Adipose tissue (tissue), 3 donors: ENCODE measurements around the gene OR8S1. TPM values are rescaled to one million over a fixed set of nuclear protein-coding genes. Genes with fewer than 3 reads are reported as not detected.
"Not testable (repeated sequence)": the region's sequence is repeated elsewhere in the genome, so short reads cannot be mapped to it uniquely, and the experiment has no call there.

Experiments used
- H3K27ac ChIP-seq: one replicate; pipeline ENCODE4 v1.5.1; 2013; ENCODE audit warnings: low read depth, low read length
- WGBS, 3 donors: extraction: QIAGEN DNeasy Blood & Tissue Kit; methylation state at CpG; one replicate each; pipeline ENCODE4 v1.1.7; 2013; 5-methylcytosine and 5-hydroxymethylcytosine counted together
- polyA plus RNA-seq, 3 donors: library from polyadenylated mRNA; stranded (reverse); fragments of 200-250 nt; gene quantifications; one replicate each; pipeline ENCODE4 v1.2.3, GENCODE V29; 2013
- donor health status: healthy with polysubstance abuse.
- donor health status: Bipolar disorder and iron deficiency.
- donor health status: healthy.

OR8S1 gene, protein sequence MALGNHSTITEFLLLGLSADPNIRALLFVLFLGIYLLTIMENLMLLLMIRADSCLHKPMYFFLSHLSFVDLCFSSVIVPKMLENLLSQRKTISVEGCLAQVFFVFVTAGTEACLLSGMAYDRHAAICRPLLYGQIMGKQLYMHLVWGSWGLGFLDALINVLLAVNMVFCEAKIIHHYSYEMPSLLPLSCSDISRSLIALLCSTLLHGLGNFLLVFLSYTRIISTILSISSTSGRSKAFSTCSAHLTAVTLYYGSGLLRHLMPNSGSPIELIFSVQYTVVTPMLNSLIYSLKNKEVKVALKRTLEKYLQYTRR
- not detected for polyA plus RNA-seq

DNA sequence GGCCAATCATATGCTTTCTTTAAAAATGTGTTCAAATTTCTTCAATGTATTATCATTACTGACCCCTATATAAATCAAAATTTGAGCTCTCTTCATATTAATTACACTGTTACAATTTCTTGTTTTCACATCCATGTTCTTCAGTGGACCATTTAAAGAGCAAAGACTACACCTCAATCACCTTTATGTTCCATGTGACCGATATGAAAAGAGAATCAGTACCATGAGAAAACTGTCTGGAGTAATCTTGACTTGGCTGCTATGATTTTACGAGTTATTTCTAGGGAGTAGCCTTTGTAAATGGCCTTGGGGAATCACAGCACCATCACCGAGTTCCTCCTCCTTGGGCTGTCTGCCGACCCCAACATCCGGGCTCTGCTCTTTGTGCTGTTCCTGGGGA lies at the start of gene OR8S1:
TSS of gene OR8S1 (plus strand) at position 301 of the 400 bp plus-strand sequence. CDS start at position 301, 0 bp downstream.
- 77 to 83% (median 82%) methylated on average over 5 of the region's 5 CpGs for WGBS, 3 donors
- H3K27ac ChIP-seq, result no peak within 1 kb of the TSS

DNA sequence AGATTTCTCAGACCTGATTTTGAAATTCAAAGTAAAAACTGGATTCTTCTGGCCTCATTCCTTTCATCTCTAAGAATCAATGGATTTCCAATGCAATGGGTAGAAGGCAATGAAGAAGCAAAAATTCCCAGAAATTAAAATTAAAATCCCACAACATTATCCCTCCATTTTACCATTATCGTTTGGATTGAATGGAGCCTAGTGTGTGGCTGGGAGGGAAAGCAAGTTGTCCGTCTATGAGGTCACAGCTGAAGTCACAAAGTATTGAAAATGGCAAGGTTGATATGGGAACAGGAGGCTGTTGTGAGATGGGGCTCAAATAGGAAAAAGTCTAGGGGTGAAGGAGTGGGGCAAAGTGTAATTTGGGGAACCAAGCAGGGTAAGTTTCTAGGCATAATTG lies 43.2 kb upstream of the OR8S1 start, which contains the start of gene C12orf54:
TSS of gene C12orf54 (plus strand) at position 301 of the 400 bp plus-strand sequence. CDS start 799 bp downstream, outside the sequence.
- WGBS, 3 donors, result 91 to 93% (median 92%) methylated on average over 2 of the region's 2 CpGs
- H3K27ac ChIP-seq, result no peak within 1 kb of the TSS

DNA sequence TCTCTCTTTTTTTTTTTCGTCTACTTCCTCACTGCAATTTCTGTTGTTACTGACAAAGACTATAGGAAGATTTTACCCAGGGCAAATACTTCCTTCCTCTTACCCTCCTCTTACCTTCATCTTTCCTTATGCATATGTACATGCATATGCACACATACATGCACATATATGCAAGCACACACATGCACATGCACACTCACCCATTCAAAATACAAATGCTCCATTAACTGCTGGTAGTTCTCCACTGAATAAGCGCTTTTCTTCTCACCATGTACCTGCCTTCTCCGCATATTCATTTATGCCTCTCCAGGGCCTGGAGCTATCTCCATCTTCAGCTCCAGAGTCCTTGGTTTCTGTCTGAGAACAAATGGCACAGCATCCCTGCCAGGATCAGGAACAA lies 42.5 kb upstream of the OR8S1 start:
- WGBS, 3 donors, result 65 to 94% (median 79%) methylated on average over 3 of the region's 3 CpGs
- no peak overlapping the region for H3K27ac ChIP-seq

DNA sequence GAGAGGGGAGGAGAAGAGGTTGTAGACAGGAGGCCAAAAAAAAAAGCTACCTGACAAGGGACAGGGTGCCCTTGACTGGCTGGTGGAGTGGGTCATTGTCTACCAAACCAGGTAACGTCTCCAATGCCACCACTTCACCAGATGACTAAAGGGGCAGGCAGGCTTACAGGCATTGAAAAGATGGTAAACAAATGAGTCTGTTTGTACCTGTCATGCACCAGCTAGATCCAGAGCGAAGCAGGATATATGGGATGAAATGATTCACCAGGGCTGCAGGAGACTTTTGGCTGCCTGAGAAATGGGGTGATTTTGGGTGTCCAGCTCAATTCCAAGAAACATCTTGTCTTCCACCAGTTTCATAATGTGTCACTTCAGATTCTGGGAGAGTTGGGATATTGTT lies 39.2 kb upstream of the OR8S1 start:
- WGBS, 3 donors, result 69 to 88% (median 86%) methylated on average over 2 of the region's 2 CpGs

DNA sequence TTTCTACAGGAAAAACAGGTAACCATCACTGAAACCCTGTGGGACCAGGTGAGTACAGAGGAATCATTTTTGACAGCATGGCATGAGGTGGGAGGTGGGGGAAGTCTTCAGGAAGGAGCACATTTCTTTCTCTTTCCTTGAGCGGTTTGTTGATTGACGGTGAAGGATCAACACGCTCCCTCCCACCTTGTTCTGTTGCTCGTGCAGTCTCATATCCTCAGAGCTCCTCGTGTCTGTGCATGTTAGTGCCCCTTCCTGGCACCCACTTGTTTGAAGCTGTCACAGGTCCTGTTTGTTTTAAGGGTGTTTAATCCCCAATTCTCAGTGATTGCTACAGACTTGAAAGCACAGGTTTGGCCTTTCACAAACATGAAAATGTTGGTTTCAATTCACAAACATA lies 38.8 kb upstream of the OR8S1 start:
- WGBS, 3 donors, result 51 to 69% (median 68%) methylated on average over 5 of the region's 5 CpGs
- no peak overlapping the region for H3K27ac ChIP-seq

More for the DNA sequence above, 39.2 kb upstream of the OR8S1 start:
- H3K27ac ChIP-seq, result no peak overlapping the region

DNA sequence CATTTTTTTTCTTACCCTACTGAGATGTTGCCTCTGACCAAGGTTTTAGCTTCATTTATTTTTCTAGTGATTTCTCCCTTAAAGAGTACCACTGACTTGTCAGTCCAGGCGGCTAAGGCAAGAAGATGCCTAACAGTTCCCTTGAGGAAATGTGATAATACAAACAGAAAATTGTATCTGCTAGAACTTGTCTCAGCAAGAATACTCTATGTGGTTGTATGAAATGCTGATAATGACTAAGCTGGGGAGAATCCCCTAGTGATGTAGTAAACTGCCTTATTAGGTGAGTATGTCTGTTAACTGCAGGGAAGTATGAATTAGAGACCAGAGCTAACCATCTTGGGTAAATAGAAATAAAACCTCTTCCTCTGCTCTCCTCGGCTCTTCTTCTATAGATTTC lies 36.4 kb upstream of the OR8S1 start:
- 61 to 79% (median 74%) methylated on average over 2 of the region's 2 CpGs for WGBS, 3 donors
- no peak overlapping the region for H3K27ac ChIP-seq

DNA sequence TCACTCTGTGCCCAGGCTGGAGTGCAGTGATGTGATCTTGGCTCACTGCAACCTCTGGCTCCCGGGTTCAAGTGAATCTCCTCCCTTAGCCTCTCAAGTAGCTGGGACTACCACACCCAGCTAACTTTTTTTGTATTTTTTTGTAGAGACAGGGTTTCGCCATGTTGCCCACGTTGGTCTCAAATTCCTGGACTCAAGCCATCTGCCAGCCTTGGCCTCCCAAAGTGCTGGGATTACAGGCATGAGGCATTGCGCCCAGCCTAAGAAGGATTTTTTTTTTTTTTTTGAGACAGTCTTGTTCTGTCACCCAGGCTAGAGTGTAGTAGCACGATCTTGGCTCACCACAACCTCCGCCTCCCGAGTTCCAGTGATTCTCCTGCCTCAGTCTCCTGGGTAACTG lies 36.0 kb upstream of the OR8S1 start:
- not testable (repeated sequence) for H3K27ac ChIP-seq
- WGBS, 3 donors, result 81 to 89% (median 86%) methylated on average over 7 of the region's 7 CpGs

DNA sequence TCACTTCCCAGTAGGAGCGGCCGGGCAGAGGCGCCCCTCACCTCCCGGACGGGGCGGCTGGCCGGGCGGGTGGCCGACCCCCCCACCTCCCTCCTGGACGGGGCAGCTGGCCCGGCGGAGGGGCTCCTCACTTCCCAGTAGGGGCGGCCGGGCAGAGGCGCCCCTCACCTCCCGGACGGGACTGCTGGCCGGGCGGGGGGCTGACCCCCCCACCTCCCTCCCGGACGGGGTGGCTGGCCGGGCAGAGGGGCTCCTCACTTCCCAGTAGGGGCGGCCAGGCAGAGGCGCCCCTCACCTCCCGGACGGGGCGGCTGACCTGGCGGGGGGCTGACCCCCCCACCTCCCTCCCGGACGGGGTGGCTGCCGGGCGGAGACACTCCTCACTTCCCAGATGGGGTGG lies 25.2 kb upstream of the OR8S1 start:
- WGBS, 3 donors, result 94 to 96% (median 96%) methylated on average over 16 to 26 of the region's 32 CpGs
- H3K27ac ChIP-seq, result not testable (repeated sequence)

DNA sequence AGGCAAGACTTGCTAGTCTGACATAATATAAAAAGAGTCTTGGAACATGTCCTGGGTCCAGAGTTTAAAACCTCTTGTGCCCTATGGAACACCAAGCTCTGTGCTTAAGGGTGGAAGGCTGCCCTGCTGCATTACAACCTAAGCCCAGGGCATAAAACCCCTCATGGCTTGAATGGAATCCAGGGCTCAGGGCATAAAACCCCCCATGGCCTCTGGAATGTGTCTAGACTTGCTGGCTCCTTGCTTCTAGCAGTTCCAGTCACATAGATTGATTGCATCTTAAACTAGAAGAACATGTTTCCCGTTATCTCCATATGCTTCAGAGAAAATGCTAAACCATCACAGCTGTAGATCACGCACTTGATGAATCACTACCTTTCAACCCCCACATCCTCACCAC lies 18.6 kb upstream of the OR8S1 start:
- 32 to 75% (median 61%) methylated on average over 2 of the region's 2 CpGs for WGBS, 3 donors

DNA sequence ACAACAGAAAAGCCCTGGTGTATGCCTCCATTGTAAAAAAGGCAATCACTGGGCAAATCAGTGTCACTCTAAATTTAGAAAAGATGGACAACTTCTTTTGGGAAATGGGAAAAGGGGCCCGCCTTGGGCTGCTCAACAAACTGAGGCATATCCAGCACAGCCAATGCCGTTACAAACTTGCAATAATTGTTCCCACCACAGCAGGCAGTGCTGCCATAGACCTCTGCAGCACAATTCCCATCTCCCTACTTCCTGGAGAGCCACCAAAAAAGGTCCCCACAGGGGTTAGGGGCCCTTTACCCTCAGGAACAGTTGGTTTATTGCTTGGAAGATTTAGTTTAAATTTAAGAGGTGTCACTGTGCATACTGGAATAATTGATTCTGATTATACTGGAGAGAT lies 16.4 kb upstream of the OR8S1 start:
- WGBS, 3 donors, result 56 to 78% (median 76%) methylated on average over 2 of the region's 2 CpGs
- no peak overlapping the region for H3K27ac ChIP-seq

More for the DNA sequence above, 18.6 kb upstream of the OR8S1 start:
- H3K27ac ChIP-seq, result not testable (repeated sequence)

DNA sequence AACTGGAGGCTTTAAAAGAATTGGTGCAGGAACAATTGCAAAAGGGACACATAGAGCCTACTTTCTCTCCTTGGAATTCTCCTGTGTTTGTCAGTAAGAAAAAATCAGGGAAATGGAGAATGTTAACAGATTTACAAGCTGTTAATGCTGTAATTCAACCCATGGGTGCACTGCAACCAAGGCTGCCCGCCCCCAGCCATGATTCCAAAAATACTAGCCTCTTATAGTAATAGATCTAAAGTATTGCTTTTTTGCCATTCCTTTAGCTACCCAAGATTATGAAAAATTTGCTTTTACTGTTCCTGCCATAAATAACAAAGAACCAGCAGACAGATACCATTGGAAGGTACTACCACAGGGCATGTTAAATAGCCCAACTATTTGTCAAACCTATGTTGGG lies 15.3 kb upstream of the OR8S1 start:
- 40 to 50% (median 42%) methylated on average over 1 of the region's 1 CpG for WGBS, 3 donors
- no peak overlapping the region for H3K27ac ChIP-seq

DNA sequence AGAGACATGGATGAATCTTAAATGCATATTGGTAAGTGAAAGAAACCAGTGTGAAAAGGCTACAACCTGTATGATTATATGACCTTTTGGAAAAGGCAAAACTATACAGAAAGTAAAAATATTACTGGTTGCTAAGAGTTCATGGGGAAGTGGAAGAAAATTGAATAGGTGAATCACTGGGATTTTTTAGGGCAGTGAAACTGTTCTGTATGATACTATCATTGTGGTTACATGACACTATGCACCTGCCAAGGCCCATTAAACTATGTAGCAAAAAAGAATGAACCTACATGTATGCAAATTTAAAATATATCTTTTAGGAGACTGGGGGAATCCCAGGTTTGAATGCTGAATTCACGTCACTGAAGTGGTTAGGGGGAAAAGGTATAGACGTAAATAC lies 12.6 kb upstream of the OR8S1 start:
- 61 to 80% (median 66%) methylated on average over 2 of the region's 2 CpGs for WGBS, 3 donors
- H3K27ac ChIP-seq, result no peak overlapping the region

DNA sequence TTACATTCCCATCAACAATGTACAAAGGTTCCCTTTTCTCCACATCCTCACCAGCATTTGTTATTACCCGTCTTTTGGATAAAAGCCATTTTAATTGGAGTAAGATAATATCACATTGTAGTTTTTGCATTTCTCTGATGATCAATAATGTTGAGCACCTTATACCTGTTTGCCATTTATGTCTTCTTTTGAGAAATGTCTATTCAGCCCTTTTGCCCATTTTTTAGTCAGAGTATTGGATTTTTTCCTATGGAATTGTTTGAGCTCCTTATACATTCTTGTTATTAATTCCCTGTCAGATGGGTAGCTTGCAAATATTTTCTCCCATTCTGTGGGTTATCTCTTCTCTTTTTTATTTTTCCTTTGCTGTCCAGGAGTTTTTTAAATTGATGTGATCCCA lies 10.7 kb upstream of the OR8S1 start:
- 82 to 88% (median 87%) methylated on average over 1 of the region's 1 CpG for WGBS, 3 donors
- H3K27ac ChIP-seq, result no peak overlapping the region

DNA sequence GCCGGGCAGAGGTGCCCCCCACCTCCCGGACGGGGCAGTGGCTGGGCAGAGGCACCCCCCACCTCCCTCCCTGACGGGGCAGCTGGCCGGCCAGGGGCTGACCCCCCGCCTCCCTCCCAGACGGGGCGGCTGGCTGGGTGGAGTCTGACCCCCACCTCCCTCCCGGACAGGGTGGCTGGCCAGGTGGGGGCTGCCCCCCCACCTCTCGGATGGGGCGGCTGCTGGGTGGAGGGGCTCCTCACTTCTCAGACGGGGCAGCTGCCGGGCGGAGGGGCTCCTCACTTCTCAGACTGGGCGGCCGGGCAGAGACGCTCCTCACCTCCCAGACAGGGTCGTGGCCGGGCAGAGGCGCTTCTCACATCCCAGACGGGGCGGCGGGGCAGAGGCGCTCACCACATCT lies 5.1 kb upstream of the OR8S1 start:
- H3K27ac ChIP-seq, result not testable (repeated sequence)
- WGBS, 3 donors, result 84 to 92% (median 90%) methylated on average over 16 to 24 of the region's 24 CpGs

DNA sequence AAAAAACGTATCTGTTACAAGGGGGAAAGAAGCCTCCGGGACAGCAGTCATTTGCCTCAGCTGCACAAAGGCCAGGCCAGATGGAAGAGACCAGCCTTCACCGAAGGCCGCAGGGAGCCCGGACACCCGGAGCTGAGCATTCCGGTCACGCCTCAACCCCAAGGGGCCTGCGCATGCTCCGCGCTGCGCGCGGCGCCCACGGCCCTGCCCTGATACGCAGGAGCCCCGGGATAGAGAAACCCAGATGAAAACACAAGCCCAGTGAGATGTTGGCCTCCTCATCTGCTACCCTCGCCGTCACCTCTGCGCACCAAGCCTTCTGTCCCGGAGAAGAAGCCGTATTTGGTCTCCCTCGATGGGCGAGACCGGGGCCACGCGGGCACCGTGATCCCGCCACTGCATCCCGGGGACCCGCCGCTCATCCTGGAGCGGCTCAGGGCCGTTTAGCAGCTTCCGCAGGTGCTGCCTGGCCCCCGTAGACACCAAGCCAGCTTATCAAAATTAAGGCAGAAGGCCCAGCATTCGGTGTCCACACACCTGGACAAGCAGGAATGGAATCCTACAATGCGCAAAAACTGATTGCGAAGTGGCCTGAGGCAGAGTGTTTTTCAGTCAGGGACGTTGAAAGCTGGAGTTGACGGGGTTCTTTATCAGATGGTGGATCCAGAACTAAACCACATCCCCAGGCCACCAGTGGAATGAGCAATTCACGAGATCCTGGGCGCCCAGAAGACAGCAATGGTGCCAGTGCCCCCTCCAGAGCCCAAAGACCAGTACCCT lies 2.6 kb downstream of the OR8S1 start:
- H3K27ac ChIP-seq, result no peak overlapping the region
- WGBS, 3 donors, result 91 to 93% (median 92%) methylated on average over 42 to 44 of the region's 44 CpGs

DNA sequence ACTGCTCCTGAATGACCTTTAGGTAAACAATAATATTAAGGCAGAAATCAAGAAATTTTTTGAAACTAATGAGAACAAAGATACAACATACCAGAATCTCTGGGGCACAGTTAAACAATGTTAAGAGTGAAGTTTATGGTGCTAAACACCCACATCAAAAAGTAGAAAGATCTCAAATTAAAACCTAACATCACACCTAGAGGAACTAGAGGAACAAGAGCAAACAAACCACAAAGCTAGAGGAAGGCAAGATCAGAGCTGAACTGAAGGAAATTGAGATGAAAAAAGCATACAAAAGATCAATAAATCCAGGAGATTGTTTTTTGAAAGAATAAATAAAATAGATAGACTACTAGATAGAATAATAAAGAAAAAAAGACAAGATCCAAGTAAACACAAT lies 7.2 kb downstream of the OR8S1 start:
- no peak overlapping the region for H3K27ac ChIP-seq

DNA sequence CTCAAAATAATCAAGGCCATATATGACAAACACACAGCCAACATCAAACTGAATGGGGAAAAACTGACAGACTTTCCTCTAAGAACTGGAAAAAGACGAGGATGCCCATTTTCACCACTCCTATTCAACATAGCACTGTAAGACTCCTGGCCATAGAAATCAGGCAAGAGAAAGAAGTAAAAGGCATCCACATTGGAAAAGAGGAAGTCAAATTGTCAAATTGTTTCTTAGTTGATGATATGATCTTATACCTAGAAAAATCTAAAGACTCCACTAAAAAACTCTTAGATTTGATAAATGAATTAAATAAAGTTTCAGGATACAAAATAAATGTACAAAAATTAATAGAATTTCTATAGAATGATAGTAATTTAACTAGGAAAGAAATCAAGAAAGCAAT lies 11.2 kb downstream of the OR8S1 start:
- WGBS, 3 donors, result 84 to 93% (median 87%) methylated on average over 1 of the region's 1 CpG
- no peak overlapping the region for H3K27ac ChIP-seq

DNA sequence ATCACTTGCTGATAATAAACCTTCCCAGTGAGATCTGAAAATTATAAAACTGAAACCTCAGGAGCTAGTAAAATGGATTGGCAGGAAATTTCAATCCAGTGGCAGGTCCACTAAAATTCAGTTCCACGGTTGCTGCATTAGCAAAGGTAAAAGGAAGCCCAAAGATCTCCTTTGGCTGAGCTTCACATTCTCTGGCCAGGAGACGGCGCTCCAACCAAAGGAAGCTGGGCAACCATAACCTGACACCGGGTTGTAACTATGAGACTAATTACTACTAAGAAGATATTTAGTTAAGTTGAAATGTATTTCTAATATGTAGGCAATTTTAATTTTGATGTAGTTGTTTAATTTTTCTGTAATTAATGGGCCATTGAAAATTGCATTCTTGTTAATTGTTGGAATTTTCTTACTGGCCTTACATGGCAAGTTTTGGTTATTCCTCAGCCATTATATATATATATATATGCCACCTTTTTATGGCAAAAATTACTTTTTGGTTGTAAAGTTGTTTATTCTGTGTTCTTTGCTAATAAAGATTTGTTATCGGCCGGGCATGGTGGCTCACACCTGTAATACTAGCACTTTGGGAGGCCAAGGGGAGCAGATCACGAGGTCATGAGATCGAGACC lies 17.0 kb downstream of the OR8S1 start:
- WGBS, 3 donors, result 50 to 62% (median 51%) methylated on average over 8 of the region's 8 CpGs
- H3K27ac ChIP-seq, result no peak overlapping the region

DNA sequence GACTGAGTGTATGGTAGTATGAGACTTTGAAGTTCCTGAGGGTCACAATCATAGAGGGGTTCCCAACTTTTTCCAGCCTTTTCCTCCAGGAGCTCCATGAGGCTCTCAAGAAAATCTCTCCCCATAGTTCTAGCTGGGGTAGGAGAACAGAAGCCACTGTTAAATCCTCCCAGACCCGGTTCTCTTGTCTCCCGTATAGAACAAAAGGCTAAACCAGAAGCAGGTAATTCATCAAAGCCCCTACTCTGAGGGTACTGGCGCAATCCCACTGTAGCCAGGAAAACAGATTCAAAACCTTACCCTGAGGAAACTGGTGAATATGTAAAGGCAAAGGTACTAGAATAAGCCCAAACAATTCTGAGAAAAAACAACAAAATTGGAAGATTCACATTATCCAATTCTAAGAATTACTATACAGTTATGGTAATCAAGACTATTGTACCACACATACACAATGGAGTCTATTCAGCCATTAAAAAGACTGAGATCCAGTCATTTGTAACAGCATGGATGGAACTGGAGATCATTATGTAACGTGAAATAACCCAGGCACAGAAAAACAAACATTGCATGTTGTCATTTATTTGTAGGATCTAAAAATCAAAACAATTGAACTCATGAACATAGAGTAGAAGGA lies 20.5 kb downstream of the OR8S1 start:
- H3K27ac ChIP-seq, result no peak overlapping the region
- 40 to 57% (median 48%) methylated on average over 4 of the region's 4 CpGs for WGBS, 3 donors
